HuH-7 (cell line): ENCODE data around the gene CSNK1A1.
"Not testable (repeated sequence)": the region's sequence is repeated elsewhere in the genome, so short reads cannot be mapped to it uniquely, and the experiment has no call there.

Experiments
- DNase-seq: peaks from one replicate; pipeline ENCODE4 v3.0.0; 2011; ENCODE audit warnings: low spot score

CSNK1A1 gene

GRCh38 chr5:149551227-149552037 lies at the start of gene CSNK1A1:
Gene CSNK1A1 (minus strand): TSS chr5:149551439. CDS start chr5:149550964, 475 bp downstream.
- DNase-seq: peak; percentile 94

DNA sequence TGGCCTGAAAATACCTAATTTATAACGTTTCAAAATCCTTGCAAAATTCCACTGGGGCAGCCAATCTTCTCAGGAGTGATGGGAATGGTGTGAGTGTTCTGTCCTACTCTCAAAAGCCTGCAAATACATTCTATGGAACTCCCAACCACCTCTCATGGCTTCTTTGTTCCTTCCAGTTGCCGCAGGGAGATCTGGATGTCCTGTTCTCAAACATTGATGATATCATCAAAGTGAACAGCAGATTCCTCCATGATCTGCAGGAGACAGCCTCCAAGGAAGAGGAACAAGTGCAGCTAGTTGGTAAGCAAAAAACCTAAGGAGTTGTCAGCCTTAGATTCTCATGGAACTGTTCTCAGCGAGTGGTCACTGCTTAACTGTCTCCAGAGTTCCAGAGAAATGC lies 49.7 kb upstream of the CSNK1A1 start:
- no peak for DNase-seq

GRCh38 chr5:149599375-149599774 lies 48.1 kb upstream of the CSNK1A1 start:
- DNase-seq: no peak

- DNase-seq: no peak
These were observed 47.7 kb upstream of the CSNK1A1 start for GRCh38 chr5:149598966-149599365.

- not testable (repeated sequence) for DNase-seq
These were observed 47.0 kb upstream of the CSNK1A1 start for GRCh38 chr5:149598234-149598633.

DNA sequence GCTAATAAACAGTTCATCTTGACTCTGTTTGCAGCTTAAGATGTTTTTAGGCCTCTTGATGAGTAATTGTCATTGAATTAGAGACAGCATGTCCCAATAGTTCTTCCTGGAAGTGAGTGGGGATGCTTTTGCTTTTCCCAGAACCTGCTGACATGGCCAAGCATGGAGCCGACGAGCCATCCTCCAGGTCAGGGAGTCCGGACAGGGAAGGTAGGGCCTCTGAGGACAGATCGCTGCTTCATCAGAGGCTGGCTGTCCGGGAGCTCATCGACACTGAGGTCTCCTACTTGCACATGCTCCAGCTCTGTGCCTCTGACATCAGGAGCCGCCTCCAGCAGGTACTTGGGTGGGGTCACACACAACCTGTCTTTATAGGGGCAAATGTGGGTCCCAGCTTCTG lies 46.4 kb upstream of the CSNK1A1 start:
- DNase-seq: no peak

DNA sequence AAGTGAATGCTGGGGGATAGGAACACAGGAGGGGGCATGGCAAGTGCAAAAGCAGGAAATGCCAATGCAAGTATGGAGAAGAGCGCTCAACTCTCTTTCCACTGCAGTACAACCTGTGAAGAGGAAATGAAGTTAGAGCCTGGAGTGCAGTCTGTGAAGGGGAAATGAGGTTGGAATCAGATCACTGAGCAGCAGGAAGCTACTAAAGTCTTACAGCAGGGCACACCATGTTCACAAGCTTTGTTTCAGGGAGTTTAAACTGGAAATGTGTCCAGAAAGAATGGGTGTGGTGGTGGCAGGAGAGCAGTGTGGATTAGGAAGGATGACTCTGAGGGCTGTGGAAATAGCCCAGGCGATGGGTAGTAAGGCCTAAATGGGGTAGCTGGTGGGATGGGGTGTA lies 45.5 kb upstream of the CSNK1A1 start:
- no peak for DNase-seq

DNA sequence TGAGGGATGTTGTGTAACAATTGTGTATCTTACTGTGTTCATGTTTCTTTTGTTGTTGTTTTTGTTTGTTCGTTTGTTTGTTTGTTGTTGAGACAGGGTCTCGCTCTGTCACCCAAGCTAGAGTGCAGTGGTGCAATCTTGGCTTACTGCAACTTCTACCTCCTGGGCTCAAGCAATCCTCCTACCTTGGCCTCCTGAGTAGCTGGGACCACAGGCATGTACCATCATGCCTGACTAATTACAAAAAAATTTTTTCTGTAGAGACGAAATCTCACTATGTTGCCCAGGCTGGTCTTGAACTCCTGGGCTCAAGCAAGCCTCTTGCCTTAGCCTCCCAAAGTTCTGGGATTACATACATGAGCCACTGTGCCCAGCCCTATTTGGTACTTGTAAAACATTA lies 43.9 kb upstream of the CSNK1A1 start:
- not testable (repeated sequence) for DNase-seq

- no peak for DNase-seq
These were observed 43.1 kb upstream of the CSNK1A1 start for GRCh38 chr5:149594206-149594895.

GRCh38 chr5:149593370-149593769 lies 42.1 kb upstream of the CSNK1A1 start:
- no peak for DNase-seq

DNA sequence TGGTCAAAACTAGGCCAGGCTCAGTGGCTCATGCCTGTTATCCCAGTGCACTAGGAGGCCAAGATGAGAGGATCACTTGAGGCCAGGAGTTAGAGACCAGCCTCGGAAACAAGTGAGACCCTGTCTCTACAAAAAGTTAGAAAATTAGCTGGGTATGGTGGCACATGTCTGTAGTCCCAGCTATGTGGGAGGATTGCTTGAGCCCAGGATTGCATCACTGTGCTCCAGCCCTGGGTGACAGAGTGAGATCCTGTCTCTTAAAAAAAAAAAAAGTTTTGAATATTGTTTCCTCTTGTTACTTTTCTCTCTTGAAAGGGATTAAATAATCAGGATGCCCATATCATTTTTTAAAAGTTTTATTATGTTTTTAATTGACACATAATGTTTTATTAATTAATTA lies 37.7 kb upstream of the CSNK1A1 start:
- DNase-seq: no peak

DNA sequence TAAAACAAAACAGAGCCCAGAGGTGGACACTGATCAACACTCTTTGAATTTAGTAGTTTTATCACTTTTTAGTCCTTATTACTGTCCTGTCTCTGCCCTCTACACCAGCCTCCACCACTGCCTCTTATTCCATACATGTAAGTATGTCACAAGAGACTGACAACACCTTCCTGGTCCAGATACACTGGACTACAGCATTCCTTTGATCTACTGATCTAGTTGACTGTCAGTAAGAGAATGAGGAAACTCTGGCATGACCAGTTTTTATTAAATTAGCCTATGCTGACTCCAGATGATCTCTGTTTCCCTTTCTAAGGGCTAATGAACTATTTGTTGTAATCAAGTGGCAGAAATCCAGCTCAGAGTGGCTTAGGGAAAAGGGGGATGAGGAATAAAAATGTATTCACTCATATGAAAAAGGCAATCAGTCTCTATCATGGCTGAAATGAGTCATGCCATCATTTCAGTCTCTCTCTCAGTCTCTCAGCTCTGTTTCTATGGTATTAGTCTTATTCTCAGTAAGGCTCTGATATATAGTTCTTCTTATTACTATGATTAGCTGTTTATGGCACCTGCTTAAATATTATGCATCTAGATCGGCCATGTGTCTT lies 35.6 kb upstream of the CSNK1A1 start:
- no peak for DNase-seq

DNA sequence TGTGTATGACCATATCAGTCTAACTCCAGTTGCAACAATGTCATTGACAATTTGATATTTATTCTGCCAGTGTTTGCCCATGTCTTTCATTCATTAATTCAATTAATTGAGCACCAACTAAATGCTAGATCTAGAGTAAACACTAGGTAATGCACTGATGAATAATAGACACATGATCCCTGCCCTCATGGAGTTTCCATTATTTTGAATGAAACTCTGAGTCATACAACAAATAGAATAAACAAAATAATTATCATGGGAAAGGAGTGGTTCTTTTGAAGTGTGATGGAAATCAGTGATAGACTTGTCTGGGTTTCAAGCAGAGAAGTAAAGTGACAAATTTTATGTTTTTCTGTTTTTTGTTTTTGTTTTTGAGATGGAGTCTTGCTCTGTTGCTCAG lies 34.7 kb upstream of the CSNK1A1 start:
- DNase-seq: no peak

GRCh38 chr5:149584121-149584520 lies 32.9 kb upstream of the CSNK1A1 start:
- DNase-seq: no peak

DNA sequence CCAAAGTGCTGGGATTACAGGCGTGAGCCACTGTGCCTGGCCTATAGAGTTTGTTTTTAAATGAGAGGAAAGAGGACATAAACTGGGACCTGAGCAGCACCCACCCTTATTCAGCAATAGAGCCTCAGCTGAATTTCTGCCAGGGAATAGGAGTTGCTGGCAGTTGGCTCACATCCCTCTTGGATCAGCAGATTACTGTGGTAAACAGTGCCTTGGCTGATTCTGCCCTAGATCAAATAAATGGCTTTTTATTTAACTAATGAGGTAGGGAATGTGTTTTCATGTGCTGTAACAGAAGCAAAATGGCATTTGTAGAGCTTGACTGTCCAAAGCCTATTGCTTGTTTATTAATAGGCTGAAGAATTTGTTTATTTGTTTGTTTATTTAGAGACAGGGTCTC lies 32.2 kb upstream of the CSNK1A1 start:
- no peak for DNase-seq

DNA sequence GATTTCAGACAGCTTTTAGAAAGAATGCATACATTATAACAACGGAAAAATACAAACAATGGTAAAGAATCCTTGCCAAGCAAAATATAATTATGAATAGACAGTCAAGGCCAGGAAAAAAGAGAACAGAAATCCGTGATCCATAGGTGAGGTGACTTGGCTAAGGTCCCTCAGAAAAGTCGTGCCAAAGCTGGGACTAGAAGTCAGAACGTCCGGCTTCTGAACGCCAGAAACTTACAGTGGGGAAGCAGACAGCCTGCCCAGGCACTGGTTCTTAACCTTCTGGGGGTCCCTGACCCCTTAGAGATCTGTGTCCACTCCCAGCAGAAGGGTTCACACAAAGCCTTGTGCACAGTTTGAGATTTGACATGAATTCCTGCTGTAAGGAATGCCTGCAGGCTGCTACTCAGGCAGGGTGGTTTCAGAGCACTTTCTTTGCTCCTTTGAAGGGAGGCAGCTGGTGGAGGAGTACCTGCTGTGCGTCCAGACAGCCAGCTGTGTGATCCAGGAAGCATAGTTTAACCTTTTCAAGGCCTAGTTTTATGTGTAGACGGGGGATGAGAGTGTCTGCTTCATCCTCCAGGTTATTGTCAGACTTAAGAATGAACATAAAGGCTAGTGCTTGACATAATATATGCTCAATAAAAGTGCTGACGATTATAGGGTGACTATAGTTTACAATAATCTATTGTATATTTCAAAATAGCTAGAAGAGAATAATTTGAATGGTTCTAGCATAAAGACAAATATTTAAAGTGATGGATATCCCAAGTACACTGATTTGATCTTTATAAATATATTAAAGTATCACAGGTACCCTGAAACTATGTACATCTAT lies 30.9 kb upstream of the CSNK1A1 start:
- DNase-seq: no peak

DNA sequence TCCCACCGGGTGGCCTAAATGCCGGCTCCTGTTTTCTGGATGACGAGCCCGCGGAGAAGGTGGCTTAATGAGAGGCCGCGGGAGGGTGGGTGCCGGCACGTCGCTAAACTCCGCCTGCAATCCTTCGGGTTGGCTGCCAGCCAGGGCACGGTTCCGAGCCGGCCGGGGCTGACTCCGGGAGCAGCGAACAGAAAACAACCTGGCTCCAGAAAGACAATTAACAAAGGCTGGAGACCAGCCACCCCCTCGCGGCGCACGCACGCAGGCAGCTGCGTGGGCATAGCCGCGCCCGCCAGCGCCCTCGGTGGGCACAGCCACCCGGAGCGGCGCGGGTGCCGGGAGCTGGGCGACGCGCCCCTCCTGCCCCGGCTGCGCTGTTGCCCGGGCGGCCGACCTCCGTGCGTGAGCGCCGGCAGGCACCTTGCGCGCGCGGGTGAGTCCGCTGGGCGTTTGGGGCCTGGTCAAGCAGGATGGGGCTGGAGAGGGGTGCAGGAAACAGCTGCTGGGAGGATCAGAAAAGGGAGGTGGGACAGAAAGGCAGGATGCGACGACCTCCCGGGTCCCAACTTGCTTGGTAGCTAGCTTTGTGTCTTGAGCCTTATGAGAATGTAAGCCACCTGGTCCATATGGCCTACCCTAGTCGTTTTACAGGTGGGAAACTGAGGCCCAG lies 30.1 kb upstream of the CSNK1A1 start, which contains the start of gene ARHGEF37:
Gene ARHGEF37, plus strand, starts transcription at position 307 of the 670 bp plus-strand sequence. CDS start 16,272 bp downstream, outside the sequence.
- peak; percentile 28 for DNase-seq

DNA sequence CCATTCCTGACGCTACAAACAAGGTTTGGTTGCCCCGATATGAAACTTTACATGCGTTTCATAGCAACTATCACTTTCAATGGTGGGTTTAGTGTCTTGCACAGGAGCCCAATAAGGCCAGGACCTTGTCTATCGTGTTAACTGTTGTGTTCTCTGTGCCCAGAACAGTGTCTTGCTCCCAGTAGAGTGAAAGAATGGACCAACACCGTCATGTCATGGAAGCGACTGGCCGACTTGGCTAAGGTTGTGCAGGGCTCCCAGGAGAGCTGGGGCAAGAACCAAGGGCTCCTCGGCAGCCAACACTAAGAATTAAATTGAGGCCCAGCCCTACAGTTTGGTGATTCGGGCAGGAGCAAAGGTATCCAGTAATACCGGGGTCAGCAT lies 29.6 kb upstream of the CSNK1A1 start:
- DNase-seq: no peak

GRCh38 chr5:149578896-149579295 lies 27.7 kb upstream of the CSNK1A1 start:
- DNase-seq: no peak

- no peak for DNase-seq
These were observed 24.8 kb upstream of the CSNK1A1 start for GRCh38 chr5:149576021-149576420.

- no peak for DNase-seq
These were observed 23.9 kb upstream of the CSNK1A1 start for GRCh38 chr5:149575131-149575530.
